GDM1 (cell line): ENCODE measurements around the gene ZNF687.
A peak's percentile ranks its signal among the peaks of the same experiment; 100 is the strongest.

ENCODE experiments used
- DNase-seq: peaks from one replicate; lab custom pipeline; 2025; lab: John Stamatoyannopoulos, UW

ZNF687 gene

GRCh38 chr1:151312411-151312810 is 30.3 kb downstream of the ZNF687 start:
- no peak for DNase-seq

DNA sequence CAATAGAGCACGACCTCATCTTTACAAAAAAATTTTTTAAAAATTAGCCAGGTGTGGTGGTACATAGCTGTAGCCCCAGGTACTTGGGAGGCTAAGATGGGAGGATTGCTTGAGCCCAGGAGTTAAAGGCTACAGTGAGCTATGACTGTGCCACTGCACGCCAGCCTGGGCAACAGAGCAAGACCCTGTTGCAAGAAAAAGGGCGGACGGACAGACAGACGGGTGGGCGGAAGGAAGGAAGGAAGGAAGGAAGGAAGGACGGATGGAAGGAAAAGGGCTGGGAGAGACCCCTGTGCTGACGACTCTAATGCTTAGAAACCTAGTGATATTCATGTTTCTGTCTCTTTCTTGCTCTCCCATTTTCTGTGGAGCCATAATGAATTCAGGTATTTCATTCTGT is 30.7 kb downstream of the ZNF687 start:
- no peak for DNase-seq

DNA sequence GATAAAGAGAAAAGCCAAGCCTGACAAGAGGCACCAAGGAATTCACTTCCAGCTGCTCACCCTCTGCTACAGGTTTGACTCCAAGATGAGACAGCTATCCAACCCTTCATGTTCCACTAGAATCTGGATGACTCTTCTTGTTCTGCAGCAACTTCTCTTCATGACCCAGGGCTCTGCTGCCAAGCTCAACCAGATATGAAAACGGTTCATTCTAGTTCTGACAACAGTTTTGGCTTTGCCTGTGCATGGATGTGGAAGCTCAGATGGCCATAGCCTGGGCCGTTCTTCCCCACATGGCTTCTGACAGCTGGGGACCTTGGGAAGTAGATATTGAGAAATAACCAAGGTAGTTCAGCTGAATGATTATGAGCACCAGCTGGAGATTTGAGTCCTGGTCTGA is 31.4 kb downstream of the ZNF687 start:
- DNase-seq: no peak

GRCh38 chr1:151314137-151314875 is 32.2 kb downstream of the ZNF687 start:
- no peak for DNase-seq

- DNase-seq: no peak
These were observed 33.6 kb downstream of the ZNF687 start for GRCh38 chr1:151315565-151316235.

DNA sequence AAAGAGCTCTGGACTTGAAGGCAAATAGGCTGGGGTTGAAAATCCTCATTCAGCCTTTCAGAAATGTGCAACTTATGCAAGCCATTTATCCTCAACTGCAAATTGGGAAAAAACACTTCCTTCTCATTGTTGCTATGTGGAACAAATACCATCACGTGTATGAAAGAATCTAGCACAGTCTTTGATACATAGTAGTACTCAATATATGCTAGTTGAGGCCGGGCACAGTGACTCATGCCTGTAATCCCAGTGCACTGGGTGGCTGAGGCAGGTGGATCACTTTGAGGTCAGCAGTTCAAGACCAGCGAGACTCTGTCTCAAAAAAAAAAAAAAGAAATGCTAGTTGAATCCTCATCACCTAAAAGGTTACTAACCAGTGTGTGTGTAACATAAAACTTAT is 36.9 kb downstream of the ZNF687 start:
- DNase-seq: no peak

DNA sequence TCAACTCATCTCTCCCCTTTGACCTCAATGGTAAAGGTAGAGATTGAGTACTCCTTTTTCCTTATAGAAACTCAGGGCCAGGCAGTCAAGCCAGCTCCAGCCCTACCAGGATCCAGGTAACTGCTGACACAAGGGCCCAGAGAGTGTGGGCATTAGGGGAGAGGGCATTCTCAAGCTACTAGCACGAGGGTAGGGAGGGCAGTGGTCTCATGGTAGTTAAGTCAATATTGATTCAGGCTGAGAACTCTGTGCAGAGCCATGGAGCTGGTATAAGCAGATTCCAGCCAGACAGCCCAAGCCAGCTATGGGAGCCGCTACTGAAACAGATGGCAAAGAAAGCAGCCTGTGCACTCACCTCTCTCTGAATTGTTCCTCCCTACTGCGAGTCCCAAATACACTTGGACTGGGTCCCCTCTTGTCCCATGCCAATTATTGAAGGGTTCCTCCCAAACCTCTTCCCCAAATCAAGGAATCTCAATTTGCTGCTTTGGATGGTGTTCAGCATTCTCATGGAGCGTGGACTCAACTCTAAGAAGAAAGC is 42.4 kb downstream of the ZNF687 start:
- DNase-seq: no peak

GRCh38 chr1:151325231-151325630 is 43.1 kb downstream of the ZNF687 start:
- no peak for DNase-seq

GRCh38 chr1:151325646-151326429 is 43.7 kb downstream of the ZNF687 start:
- no peak for DNase-seq

DNA sequence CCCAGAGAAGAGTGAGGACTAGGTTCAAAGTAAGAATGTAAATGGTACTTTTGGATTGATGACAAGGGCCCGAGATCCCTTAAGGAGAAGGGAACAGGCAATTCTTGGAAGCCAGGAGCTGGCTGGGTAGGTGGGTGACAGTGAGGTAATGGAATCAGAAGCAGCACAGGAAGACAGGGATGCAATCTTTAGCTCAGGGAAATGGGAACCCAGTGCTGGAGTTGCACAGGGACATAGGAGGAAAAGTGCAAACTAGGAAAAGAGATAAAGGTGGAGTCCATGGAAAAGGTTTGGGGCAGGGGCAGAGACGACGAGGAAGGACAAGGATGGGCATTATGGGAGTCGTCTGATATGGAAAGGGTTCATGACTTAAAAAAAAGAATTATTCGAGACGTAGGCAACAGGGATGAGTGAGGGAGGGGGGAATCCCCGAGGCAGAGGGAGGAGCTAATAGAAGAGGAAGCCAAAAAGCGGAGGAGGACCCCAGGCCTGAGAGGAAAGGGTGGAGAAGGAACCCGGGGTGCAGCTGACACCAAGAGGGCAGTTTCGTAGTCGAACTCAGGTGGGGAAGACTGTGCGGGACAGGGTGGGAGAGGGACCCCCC is 44.6 kb downstream of the ZNF687 start:
- peak; percentile 19 for DNase-seq

DNA sequence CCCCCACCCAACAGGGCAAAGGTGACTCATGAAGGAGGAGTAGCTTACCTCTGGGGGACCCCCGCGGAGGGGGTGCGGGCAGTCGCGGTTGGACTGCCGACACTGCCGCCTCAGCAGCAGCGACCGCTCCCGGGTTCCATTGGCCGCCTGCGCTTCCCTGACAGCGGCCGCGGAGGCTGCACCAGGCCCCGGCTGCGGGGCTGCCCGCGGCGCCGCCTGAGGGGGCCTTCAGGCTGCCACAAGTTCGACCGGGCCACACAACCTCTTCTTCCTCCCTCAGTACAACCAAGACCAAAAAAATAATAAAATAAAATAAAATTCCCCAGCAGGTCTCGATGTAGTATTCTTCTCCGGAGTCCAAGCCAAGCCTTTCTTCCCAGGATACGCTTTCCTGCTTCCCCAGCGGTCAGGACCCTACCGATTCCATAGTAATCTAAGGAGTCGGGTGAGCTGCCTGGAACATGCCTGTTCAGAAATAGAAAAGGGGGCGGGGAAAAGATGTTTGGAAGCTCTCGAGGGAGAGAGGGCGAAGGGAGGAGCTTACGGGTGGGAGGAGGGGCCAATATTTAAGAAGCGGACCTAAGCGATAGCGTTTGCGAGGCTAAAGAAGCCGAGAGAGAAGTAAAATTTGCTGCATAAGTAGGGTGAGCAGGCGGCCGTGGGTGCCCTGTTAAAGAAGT is 45.3 kb downstream of the ZNF687 start, which contains the start of gene PI4KB:
PI4KB (minus strand) TSS at position 194 of the 680 bp plus-strand sequence. CDS start 10,935 bp downstream, outside the sequence.
- DNase-seq: peak; percentile 93

DNA sequence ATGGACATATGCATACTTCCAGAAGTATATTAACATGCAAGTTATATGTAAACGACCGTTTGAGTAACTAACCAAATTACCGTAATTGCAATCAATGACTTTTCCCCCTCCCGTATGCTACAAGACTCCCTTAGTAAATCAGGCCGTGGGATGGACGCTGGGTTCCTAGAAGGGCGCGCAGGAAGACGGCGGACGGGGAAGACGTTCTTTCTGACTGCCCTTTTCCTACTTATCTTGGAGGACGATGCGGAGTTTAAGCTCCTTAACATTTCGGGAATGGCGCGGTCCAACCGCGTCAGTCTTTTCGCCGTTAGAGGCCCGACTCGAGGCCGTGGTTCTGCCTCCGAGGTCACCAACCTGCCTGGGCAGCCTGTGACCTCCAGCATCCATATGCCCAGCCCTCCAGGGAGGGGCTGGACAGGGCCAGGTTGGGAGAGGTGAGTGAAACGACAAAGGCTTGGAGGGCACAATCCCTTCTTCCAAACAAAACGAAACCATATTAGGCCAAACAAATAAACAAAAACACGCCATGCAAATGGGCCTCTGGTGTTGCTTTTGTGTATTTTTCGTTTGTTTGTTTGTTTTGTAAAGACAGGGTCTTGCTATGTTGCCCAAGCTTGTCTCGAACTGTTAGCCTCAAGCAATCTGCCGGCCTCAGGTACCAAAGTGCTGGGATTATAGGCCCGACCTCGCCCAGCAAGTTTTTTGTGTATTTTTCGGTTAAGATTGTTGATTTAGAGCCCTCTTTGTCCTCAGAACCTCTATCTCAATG is 46.0 kb downstream of the ZNF687 start:
- no peak for DNase-seq

DNA sequence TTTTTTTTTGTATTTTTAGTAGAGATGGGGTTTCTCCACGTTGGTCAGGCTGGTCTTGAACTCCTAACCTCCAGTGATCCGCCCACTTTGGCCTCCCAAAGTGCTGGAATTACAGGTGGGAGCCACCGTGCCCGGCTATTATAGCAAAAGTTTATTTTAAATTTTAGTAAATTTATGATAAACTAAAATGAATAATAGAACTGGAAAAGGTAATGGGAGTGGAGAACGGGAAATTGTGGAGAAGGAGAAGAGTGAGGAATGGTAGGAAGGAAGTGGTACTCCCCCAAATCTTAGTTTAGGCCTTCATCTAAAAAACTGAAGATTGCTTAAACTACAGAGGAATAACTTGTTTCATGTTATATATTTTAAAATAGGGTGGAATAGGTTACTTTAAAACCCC is 52.7 kb downstream of the ZNF687 start:
- DNase-seq: no peak

DNA sequence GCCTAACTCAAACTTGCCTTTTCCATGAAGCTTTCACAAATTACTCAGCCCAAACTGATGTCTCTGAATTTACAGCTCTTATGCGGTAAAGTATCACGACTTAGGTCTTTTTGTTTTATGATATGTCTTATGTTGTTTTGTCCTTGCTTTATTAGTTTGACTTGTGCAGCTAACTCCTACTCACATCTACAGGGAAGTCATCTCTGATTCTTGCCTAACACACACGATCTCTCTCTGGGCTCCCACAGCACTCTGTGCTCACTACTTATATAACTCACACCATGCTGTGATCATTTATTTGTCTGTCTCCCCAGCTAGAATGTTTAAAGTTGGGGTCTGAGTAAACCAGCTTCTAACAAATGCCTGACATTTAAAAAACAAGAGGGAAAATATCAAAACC is 54.5 kb downstream of the ZNF687 start:
- no peak for DNase-seq

DNA sequence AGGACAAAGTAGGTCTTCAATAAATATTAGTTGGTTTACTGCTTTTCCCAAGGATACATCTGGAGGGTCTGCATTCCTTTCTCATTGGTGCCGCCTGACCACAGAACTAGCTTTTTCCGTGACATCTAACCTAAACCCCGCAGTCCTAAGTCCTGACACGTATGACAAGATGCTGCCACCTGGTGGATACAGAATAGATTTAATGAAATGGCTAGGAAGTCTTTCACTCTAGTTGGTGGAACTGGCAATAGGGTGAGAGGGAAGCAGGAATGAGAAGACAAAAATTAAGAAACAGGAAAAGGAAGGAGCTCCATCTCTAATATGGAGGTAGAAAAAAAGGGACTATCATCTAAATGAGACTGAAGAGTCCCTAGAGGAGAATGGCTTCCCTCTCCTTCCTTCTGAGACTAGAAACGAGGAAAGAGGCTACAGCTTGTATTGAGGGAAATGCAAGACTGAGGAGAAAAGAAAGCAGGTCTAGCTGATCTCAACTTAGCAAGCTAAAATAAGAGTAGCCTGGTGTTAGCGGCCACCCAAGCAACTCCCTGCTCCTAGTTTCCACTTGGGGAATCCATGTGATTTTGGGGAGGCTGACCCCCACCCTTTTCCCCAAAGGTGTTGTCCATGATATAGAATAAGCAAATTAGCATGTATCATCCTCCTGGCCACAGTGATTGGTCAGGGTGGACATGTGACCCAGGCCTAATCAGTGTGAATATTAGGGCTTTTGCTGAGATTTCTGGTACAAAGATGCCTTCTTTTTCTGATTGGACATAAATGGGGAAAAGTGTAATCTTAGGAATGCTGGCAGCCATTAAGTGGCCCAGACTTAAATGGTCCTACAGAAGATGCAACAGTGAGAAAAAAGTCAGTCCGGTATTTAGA is 59.0 kb downstream of the ZNF687 start:
- DNase-seq: peak; percentile 56
